ENCODE measurements around the gene SCD5.

Gene SCD5

GRCh38 chr4:82792912-82793649 is 5.5 kb downstream of the SCD5 start:
- DNase-seq = no peak

GRCh38 chr4:82791179-82791578 is 7.4 kb downstream of the SCD5 start:
- DNase-seq = no peak

GRCh38 chr4:82790060-82790660 is 8.4 kb downstream of the SCD5 start:
- DNase-seq = no peak

- DNase-seq = no peak
Measured at GRCh38 chr4:82789025-82789776, 9.4 kb downstream of the SCD5 start.

GRCh38 chr4:82787342-82787741 is 11.3 kb downstream of the SCD5 start:
- no peak for DNase-seq

- no peak for DNase-seq
Measured at GRCh38 chr4:82786828-82787227, 11.8 kb downstream of the SCD5 start.

- peak; percentile 64 for DNase-seq
Measured at GRCh38 chr4:82785611-82786400, 12.8 kb downstream of the SCD5 start.

GRCh38 chr4:82784681-82785610 is 13.7 kb downstream of the SCD5 start:
- DNase-seq = no peak

GRCh38 chr4:82782626-82783345 is 15.8 kb downstream of the SCD5 start:
- no peak for DNase-seq

GRCh38 chr4:82780752-82781231 is 17.8 kb downstream of the SCD5 start:
- peak; percentile 90 for DNase-seq

- DNase-seq = no peak
Measured at GRCh38 chr4:82780170-82780751, 18.3 kb downstream of the SCD5 start.

- no peak for DNase-seq
Measured at GRCh38 chr4:82779032-82779431, 19.6 kb downstream of the SCD5 start.

- no peak for DNase-seq
Measured at GRCh38 chr4:82777857-82778525, 20.6 kb downstream of the SCD5 start.

GRCh38 chr4:82776925-82777542 is 21.6 kb downstream of the SCD5 start:
- no peak for DNase-seq

GRCh38 chr4:82775243-82775642 is 23.4 kb downstream of the SCD5 start:
- DNase-seq = no peak

GRCh38 chr4:82774711-82775171 is 23.9 kb downstream of the SCD5 start:
- no peak for DNase-seq

- no peak for DNase-seq
Measured at GRCh38 chr4:82773057-82773456, 25.5 kb downstream of the SCD5 start.

GRCh38 chr4:82770607-82771006 is 28.0 kb downstream of the SCD5 start:
- no peak for DNase-seq

- DNase-seq = no peak
Measured at GRCh38 chr4:82765134-82765533, 33.5 kb downstream of the SCD5 start.

- DNase-seq = no peak
Measured at GRCh38 chr4:82761229-82761628, 37.4 kb downstream of the SCD5 start.

All from NCI-H146 (cell line).